SH-SY5Y (cell line): ENCODE measurements around the gene CDH4.

ENCODE experiments used
- GATA2 ChIP-seq: IDR thresholded peaks from 2 replicates; pipeline ENCODE4 v1.6.1; 2011; ENCODE audit warnings: mild to moderate bottlenecking, low read depth, low read length
- GATA3 ChIP-seq: IDR thresholded peaks from 2 replicates; pipeline ENCODE4 v1.6.1; 2011; ENCODE audit warnings: low read depth, mild to moderate bottlenecking, low read length, moderate library complexity

DNA sequence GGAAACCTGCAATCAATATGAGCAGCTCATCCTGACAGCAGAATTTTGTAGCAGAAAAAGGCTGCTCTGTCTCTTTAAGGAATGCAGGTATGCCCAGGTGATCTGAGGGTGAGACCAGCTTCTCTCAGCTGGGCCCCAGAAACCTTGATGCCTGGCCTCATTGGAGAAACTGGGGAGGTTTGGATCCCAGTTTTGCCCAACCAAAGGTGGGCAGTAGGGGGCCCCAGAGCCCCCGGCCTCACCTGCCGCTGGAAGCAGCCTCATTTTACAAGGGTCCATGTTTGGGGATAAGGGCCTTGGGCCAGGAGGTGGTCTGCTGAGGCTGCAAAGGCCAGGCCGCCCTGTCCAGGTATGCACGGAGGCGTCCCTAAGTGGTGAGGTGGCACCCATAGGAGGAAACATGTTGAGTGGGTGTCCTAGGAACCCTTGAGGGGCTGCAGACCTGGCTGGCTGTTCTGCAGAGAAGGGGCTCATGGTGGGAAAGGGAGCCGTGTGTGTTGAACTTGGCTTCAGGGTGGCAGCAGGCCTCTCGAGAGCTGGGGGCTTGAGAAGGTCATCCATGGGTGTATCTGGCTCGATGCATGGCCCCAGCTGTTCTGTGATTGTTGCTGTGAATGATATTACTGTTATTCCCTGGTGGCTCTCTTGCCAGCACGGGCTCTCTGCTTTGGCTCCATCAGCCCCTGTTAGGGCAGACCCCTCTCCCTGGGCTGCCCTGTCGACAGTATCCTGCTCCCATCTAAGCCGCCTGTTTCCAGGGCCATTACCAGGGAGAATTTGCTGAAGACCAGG is 208.4 kb downstream of the CDH4 start:
- no peak for TF ChIP-seq GATA2
- TF ChIP-seq GATA3 = no peak
